ENCODE results near the gene BCL11A.

The BCL11A gene

GRCh38 chr2:60559880-60560279, 6.4 kb upstream of the BCL11A start:
- no peak overlapping the region for H2BK15ac ChIP-seq (ENCODE audit: low read depth, poor library complexity, severe bottlenecking)
- H3K14ac ChIP-seq (ENCODE audit: low read length in 2 of 2) = no peak overlapping the region
- peaks cover 47 to 75% of the 10 kb centered on the region in 2 experiments for H3K27me3 ChIP-seq (ENCODE audit: control insufficient read depth in 1 of 2, insufficient read depth in 1 of 2, low read length in 2 of 2)
- no peak overlapping the region for H2AK5ac ChIP-seq (ENCODE audit: low read length, severe bottlenecking)
- H4K91ac ChIP-seq (ENCODE audit: low read length) = no peak overlapping the region
- H3K27ac ChIP-seq (ENCODE audit: low read length, poor library complexity, severe bottlenecking) = no peak overlapping the region
- H3K4me3 ChIP-seq (ENCODE audit: insufficient read depth in 1 of 2, low read depth in 1 of 2, low read length in 2 of 2) = no peak overlapping the region
- H3K79me1 ChIP-seq (replicated peaks; ENCODE audit: low read length, poor library complexity, severe bottlenecking) = no peaks in the 10 kb centered on the region
- DNase-seq = no peak
- H3K18ac ChIP-seq (ENCODE audit: low read depth in 1 of 2, low read length in 2 of 2) = no peak overlapping the region
- no peak overlapping the region for H2BK12ac ChIP-seq (ENCODE audit: low read length in 2 of 2)
- no peaks in the 10 kb centered on the region for H3K36me3 ChIP-seq (ENCODE audit: control insufficient read depth in 1 of 2, insufficient read depth in 2 of 2, low read depth in 1 of 2, low read length in 2 of 2)
- H3K4ac ChIP-seq (ENCODE audit: low read depth in 1 of 2, low read length in 2 of 2) = no peak overlapping the region
- no CpG with 5 or more reads among the region's 1 CpG for WGBS
- H3K4me1 ChIP-seq (ENCODE audit: control insufficient read depth, insufficient read depth, low read depth, low read length) = peaks cover 8% of the 10 kb centered on the region
- no peak overlapping the region for H2BK5ac ChIP-seq (ENCODE audit: low read depth, low read length, poor library complexity, severe bottlenecking)
- no peak overlapping the region for H2AFZ ChIP-seq (ENCODE audit: low read depth, low read length)
- no peak overlapping the region for H3K23ac ChIP-seq (ENCODE audit: low read length in 2 of 2)
- no peak overlapping the region for H3K9ac ChIP-seq (ENCODE audit: low read length)
- no peak overlapping the region for H3K4me2 ChIP-seq (ENCODE audit: low read length, poor library complexity, severe bottlenecking)
- no peak overlapping the region for H4K8ac ChIP-seq (ENCODE audit: low read length)
- no peak overlapping the region for H2BK120ac ChIP-seq (ENCODE audit: low read depth, low read length)
- no peaks in the 10 kb centered on the region for H3K9me3 ChIP-seq (ENCODE audit: control insufficient read depth, low read length)

- Histone ChIP-seq H2AK5ac (ENCODE audit: low read length, severe bottlenecking) (no peak overlapping the region), H3K18ac (ENCODE audit: low read depth in 1 of 2, low read length in 2 of 2) (no peak overlapping the region), H3K4me2 (ENCODE audit: low read length, poor library complexity, severe bottlenecking) (no peak overlapping the region), H3K4me1 (ENCODE audit: control insufficient read depth, insufficient read depth, low read depth, low read length) (peaks cover 10% of the 10 kb centered on the region), H3K27ac (ENCODE audit: low read length, poor library complexity, severe bottlenecking) (no peak overlapping the region), H2BK5ac (ENCODE audit: low read depth, low read length, poor library complexity, severe bottlenecking) (no peak overlapping the region), H3K36me3 (ENCODE audit: control insufficient read depth in 1 of 2, insufficient read depth in 2 of 2, low read depth in 1 of 2, low read length in 2 of 2) (no peaks in the 10 kb centered on the region), H3K4me3 (ENCODE audit: insufficient read depth in 1 of 2, low read depth in 1 of 2, low read length in 2 of 2) (no peak overlapping the region), H3K9ac (ENCODE audit: low read length) (no peak overlapping the region), H2AFZ (ENCODE audit: low read depth, low read length) (no peak overlapping the region), H4K8ac (ENCODE audit: low read length) (no peak overlapping the region), H4K91ac (ENCODE audit: low read length) (no peak overlapping the region), H3K9me3 (ENCODE audit: control insufficient read depth, low read length) (no peaks in the 10 kb centered on the region), H2BK12ac (ENCODE audit: low read length in 2 of 2) (no peak overlapping the region), H3K14ac (ENCODE audit: low read length in 2 of 2) (no peak overlapping the region), H2BK120ac (ENCODE audit: low read depth, low read length) (no peak overlapping the region), H3K23ac (ENCODE audit: low read length in 2 of 2) (no peak overlapping the region), H3K27me3 (ENCODE audit: control insufficient read depth in 1 of 2, insufficient read depth in 1 of 2, low read length in 2 of 2) (peaks cover 44 to 82% of the 10 kb centered on the region in 2 experiments), H3K4ac (ENCODE audit: low read depth in 1 of 2, low read length in 2 of 2) (no peak overlapping the region), H2BK15ac (ENCODE audit: low read depth, poor library complexity, severe bottlenecking) (no peak overlapping the region), H3K79me1 (replicated peaks; ENCODE audit: low read length, poor library complexity, severe bottlenecking) (no peaks in the 10 kb centered on the region)
- WGBS = 89% methylated on average over 2 of the region's 2 CpGs
- no peak for DNase-seq
These were observed 5.1 kb upstream of the BCL11A start for GRCh38 chr2:60558536-60558935.

DNA sequence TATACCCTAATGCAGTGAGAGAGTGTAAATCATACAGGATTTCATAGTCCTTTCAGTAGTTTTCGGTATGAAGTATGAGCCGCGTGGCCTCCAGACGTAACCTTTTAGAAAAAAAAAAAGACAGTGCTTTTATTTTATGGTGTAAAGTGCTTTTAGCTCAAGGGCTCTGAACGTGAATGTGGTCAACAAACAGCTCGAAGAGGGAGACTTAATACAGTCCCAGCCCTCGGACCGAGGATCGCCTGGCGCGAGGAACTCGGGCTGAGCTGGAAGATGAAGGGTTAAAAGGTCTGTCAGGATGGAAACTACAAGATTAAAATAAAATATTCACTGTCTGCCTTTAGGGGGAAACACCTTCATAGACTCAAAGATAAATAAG, 4.0 kb upstream of the BCL11A start:
- H2AK5ac ChIP-seq (ENCODE audit: low read length, severe bottlenecking) = no peak overlapping the region
- H3K18ac ChIP-seq (ENCODE audit: low read depth in 1 of 2, low read length in 2 of 2) = no peak overlapping the region
- H3K14ac ChIP-seq (ENCODE audit: low read length in 2 of 2) = no peak overlapping the region
- H3K36me3 ChIP-seq (ENCODE audit: control insufficient read depth in 1 of 2, insufficient read depth in 2 of 2, low read depth in 1 of 2, low read length in 2 of 2) = no peaks in the 10 kb centered on the region
- H3K4me1 ChIP-seq (ENCODE audit: control insufficient read depth, insufficient read depth, low read depth, low read length) = peaks cover 10% of the 10 kb centered on the region
- no peak for DNase-seq
- no peaks in the 10 kb centered on the region for H3K9me3 ChIP-seq (ENCODE audit: control insufficient read depth, low read length)
- 7% methylated on average over 10 of the region's 12 CpGs for WGBS
- no peak overlapping the region for H4K8ac ChIP-seq (ENCODE audit: low read length)
- no peak overlapping the region for H2BK120ac ChIP-seq (ENCODE audit: low read depth, low read length)
- H3K79me1 ChIP-seq (replicated peaks; ENCODE audit: low read length, poor library complexity, severe bottlenecking) = peaks cover 2% of the 10 kb centered on the region
- H2BK15ac ChIP-seq (ENCODE audit: low read depth, poor library complexity, severe bottlenecking) = no peak overlapping the region
- no peak overlapping the region for H3K23ac ChIP-seq (ENCODE audit: low read length in 2 of 2)
- no peak overlapping the region for H2BK12ac ChIP-seq (ENCODE audit: low read length in 2 of 2)
- H3K4ac ChIP-seq (ENCODE audit: low read depth in 1 of 2, low read length in 2 of 2) = no peak overlapping the region
- no peak overlapping the region for H2BK5ac ChIP-seq (ENCODE audit: low read depth, low read length, poor library complexity, severe bottlenecking)
- no peak overlapping the region for H3K4me3 ChIP-seq (ENCODE audit: insufficient read depth in 1 of 2, low read depth in 1 of 2, low read length in 2 of 2)
- no peak overlapping the region for H2AFZ ChIP-seq (ENCODE audit: low read depth, low read length)
- H3K4me2 ChIP-seq (ENCODE audit: low read length, poor library complexity, severe bottlenecking) = peak overlapping the region; percentile 32
- peaks cover 39 to 87% of the 10 kb centered on the region in 2 experiments for H3K27me3 ChIP-seq (ENCODE audit: control insufficient read depth in 1 of 2, insufficient read depth in 1 of 2, low read length in 2 of 2)
- H4K91ac ChIP-seq (ENCODE audit: low read length) = no peak overlapping the region
- no peak overlapping the region for H3K9ac ChIP-seq (ENCODE audit: low read length)
- H3K27ac ChIP-seq (ENCODE audit: low read length, poor library complexity, severe bottlenecking) = no peak overlapping the region

DNA sequence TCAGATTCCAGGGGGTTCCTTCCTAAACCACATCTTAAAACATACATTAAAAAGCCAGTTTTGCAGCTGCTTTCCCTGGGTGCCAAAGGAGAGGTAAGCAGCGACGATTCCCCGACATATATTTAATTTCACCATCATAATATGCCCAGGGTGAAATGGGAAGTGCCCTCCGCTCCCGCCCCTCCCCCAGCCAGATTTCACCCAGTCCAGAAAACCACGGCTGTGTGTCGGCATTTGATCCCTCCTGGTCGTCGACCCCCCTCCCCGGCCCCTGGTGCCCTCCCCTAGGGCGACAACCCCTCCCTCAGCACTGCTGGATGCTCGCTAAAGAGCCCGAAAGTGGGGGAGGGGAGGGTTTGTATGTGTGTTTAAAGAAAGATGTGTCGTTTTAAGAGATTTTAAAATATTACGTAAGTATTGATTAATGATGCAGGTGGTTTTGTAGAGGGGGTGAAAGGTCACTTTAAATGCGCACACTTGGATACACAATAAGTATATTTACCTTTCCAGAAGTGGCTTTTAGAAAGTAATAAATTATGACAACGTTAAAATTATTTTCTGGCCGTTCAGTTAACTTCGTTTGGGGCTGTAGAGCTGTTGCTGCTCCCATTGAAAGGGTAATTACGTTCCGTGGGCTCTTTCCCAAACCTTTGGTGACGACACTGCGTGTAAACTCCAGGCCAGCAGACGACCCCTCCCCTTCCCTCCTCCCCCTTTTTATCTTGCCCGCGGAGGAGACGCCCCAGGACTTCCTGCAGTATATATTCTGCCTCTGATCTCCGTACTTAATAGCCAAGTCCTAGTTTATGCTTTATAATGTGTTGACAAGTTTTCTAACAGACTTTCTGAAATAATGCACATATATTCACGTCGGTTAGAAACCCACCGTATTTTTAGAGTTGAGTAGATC, 3.4 kb upstream of the BCL11A start:
- H4K8ac ChIP-seq (ENCODE audit: low read length) = no peak overlapping the region
- no peak overlapping the region for H3K4me3 ChIP-seq (ENCODE audit: insufficient read depth in 1 of 2, low read depth in 1 of 2, low read length in 2 of 2)
- no peak overlapping the region for H3K27ac ChIP-seq (ENCODE audit: low read length, poor library complexity, severe bottlenecking)
- peaks cover 10% of the 10 kb centered on the region for H3K4me1 ChIP-seq (ENCODE audit: control insufficient read depth, insufficient read depth, low read depth, low read length)
- no peak overlapping the region for H2AK5ac ChIP-seq (ENCODE audit: low read length, severe bottlenecking)
- H3K14ac ChIP-seq (ENCODE audit: low read length in 2 of 2) = no peak overlapping the region
- peaks cover 39 to 85% of the 10 kb centered on the region in 2 experiments for H3K27me3 ChIP-seq (ENCODE audit: control insufficient read depth in 1 of 2, insufficient read depth in 1 of 2, low read length in 2 of 2)
- no peak overlapping the region for H4K91ac ChIP-seq (ENCODE audit: low read length)
- H3K18ac ChIP-seq (ENCODE audit: low read depth in 1 of 2, low read length in 2 of 2) = no peak overlapping the region
- no peak overlapping the region for H2BK12ac ChIP-seq (ENCODE audit: low read length in 2 of 2)
- H3K23ac ChIP-seq (ENCODE audit: low read length in 2 of 2) = no peak overlapping the region
- no peak overlapping the region for H2BK120ac ChIP-seq (ENCODE audit: low read depth, low read length)
- H2BK15ac ChIP-seq (ENCODE audit: low read depth, poor library complexity, severe bottlenecking) = no peak overlapping the region
- no peak overlapping the region for H2BK5ac ChIP-seq (ENCODE audit: low read depth, low read length, poor library complexity, severe bottlenecking)
- H3K4me2 ChIP-seq (ENCODE audit: low read length, poor library complexity, severe bottlenecking) = peak overlapping the region; percentile 89
- no peak for DNase-seq
- peaks cover 2% of the 10 kb centered on the region for H3K79me1 ChIP-seq (replicated peaks; ENCODE audit: low read length, poor library complexity, severe bottlenecking)
- WGBS = 2% methylated on average over 21 of the region's 31 CpGs
- H3K4ac ChIP-seq (ENCODE audit: low read depth in 1 of 2, low read length in 2 of 2) = no peak overlapping the region
- H2AFZ ChIP-seq (ENCODE audit: low read depth, low read length) = no peak overlapping the region
- no peaks in the 10 kb centered on the region for H3K9me3 ChIP-seq (ENCODE audit: control insufficient read depth, low read length)
- no peak overlapping the region for H3K9ac ChIP-seq (ENCODE audit: low read length)
- no peaks in the 10 kb centered on the region for H3K36me3 ChIP-seq (ENCODE audit: control insufficient read depth in 1 of 2, insufficient read depth in 2 of 2, low read depth in 1 of 2, low read length in 2 of 2)

Measured in mesenchymal stem cell (in vitro differentiated cells and primary cell).